HepG2 (cell line): ENCODE results near the gene FBXO4. TPM values are rescaled to one million over a fixed set of nuclear protein-coding genes. Genes with fewer than 3 reads are reported as not detected.

ENCODE experiments used
- ATAC-seq: fragments of 200-7000 bp; cut with Tn5 transposase; 3 replicates; pipeline ENCODE4 v1.9.1; 2020; ENCODE audit warnings: mild to moderate bottlenecking, moderate library complexity
- BruUV-seq: library from RNA; stranded (reverse); fragments of 400-500 nt; replicated peaks from 2 replicates; lab custom pipeline; 2021; lab: Mats Ljungman, UMichigan
- CTCF ChIA-PET: fragments of 300-600 bp; formaldehyde crosslinking; extraction: SDS; loops from one replicate; lab custom pipeline; 2021; ENCODE audit warnings: low total read pairs, inconsistent platforms, low intra/inter-chr PET ratio; lab: Yijun Ruan, JAX
- POLR2A ChIA-PET: fragments of 350-600 bp; sonication (Branson Sonifier 250); formaldehyde crosslinking; loops from one replicate; lab custom pipeline; 2020; ENCODE audit warnings: antibody characterized with exemption, inconsistent platforms; lab: Yijun Ruan, JAX
- DNase-seq: peaks from one replicate; pipeline ENCODE4 v3.0.0-alpha.2; 2015; ENCODE audit warnings: low spot score
- FAIRE-seq: peaks from 3 replicates; lab custom pipeline; 2011; peaks lifted over from hg19 to GRCh38; lab: Jason Lieb, UNC
- H2AFZ ChIP-seq: one replicate; pipeline ENCODE4 v1.6.1; 2011; ENCODE audit warnings: low read length, inconsistent platforms
- H3K27ac ChIP-seq: fragments of 300-600 bp; 3 replicates; pipeline ENCODE4 v1.8.0; 2011; ENCODE audit warnings: mixed run types, mild to moderate bottlenecking, mixed read lengths, low read length, inconsistent platforms; ENCODE audit not compliant: insufficient read depth; ENCODE audit errors: extremely low read length
- H3K27me3 ChIP-seq, 2 experiments: fragments of 200-600 bp in 1 of 2; 2 replicates in 1 of 2; 3 replicates in 1 of 2; pipeline versions ENCODE4 v1.6.0 to v1.8.0; 2011; ENCODE audit warnings: low read length in 2 of 2, mild to moderate bottlenecking in 2 of 2, moderate library complexity in 2 of 2, inconsistent platforms in 1 of 2; ENCODE audit not compliant: insufficient read depth in 2 of 2, control insufficient read depth in 1 of 2
- H3K36me3 ChIP-seq, 2 experiments: fragments of 200-600 bp in 1 of 2; replicated peaks in 1 of 2; 2 replicates in 1 of 2; 3 replicates in 1 of 2; pipeline versions ENCODE4 v1.5.1 to v1.8.0; 2011; ENCODE audit warnings: low read length in 2 of 2, inconsistent platforms in 1 of 2; ENCODE audit not compliant: insufficient read depth in 2 of 2, control insufficient read depth in 1 of 2
- H3K4me1 ChIP-seq: 2 replicates; pipeline ENCODE4 v1.5.1; 2012; ENCODE audit warnings: low read length, inconsistent platforms; ENCODE audit not compliant: insufficient read depth
- H3K4me2 ChIP-seq: 2 replicates; pipeline ENCODE4 v1.6.0; 2011; ENCODE audit warnings: low read depth, low read length, inconsistent platforms
- H3K4me3 ChIP-seq, 3 experiments: fragments of 200-600 bp in 1 of 3; sonication (generic), shearing (Covaris generic) in 1 of 3; replicated peaks in 1 of 3; 2 replicates each; pipeline ENCODE4 v1.5.1; 2011 to 2016; ENCODE audit warnings: low read length in 3 of 3, inconsistent platforms in 2 of 3, low read depth in 2 of 3, mild to moderate bottlenecking in 2 of 3, control low read depth in 1 of 3, mixed read lengths in 1 of 3; ENCODE audit not compliant: insufficient read depth in 1 of 3
- H3K79me2 ChIP-seq: one replicate; pipeline ENCODE4 v1.6.1; 2011; ENCODE audit warnings: low read length, inconsistent platforms; ENCODE audit not compliant: insufficient read depth
- H3K9ac ChIP-seq: 2 replicates; pipeline ENCODE4 v1.6.0; 2011; ENCODE audit warnings: mild to moderate bottlenecking, low read depth, low read length, inconsistent platforms; ENCODE audit not compliant: insufficient read depth
- H3K9me3 ChIP-seq: 2 replicates; pipeline ENCODE4 v1.5.1; 2012; ENCODE audit warnings: mild to moderate bottlenecking, low read length
- H4K20me1 ChIP-seq: 2 replicates; pipeline ENCODE4 v1.6.0; 2011; ENCODE audit warnings: inconsistent platforms, mild to moderate bottlenecking, low read length, moderate library complexity; ENCODE audit not compliant: insufficient read depth
- AGO2 ChIP-seq: fragments of 200-400 bp; formaldehyde crosslinking; optimal IDR thresholded peaks from 2 replicates; pipeline ENCODE3; 2017; ENCODE audit warnings: mild to moderate bottlenecking, low read depth, low read length, moderate library complexity
- ETV5 ChIP-seq: IDR thresholded peaks from 2 replicates; pipeline ENCODE4 v1.6.1; 2018; ENCODE audit warnings: missing biosample characterization, missing genetic modification reagents, inconsistent platforms, borderline replicate concordance
- NONO ChIP-seq, 2 experiments: fragments of 450-650 bp in 1 of 2; sonication (generic) in 1 of 2; formaldehyde crosslinking in 1 of 2; IDR thresholded peaks in 1 of 2; conservative IDR thresholded peaks in 1 of 2; 2 replicates each; pipeline versions ENCODE4 v1.6.1 to v1.8.0; 2017 to 2022; ENCODE audit warnings: mild to moderate bottlenecking in 1 of 2, missing genetic modification reagents in 1 of 2, moderate library complexity in 1 of 2
- NRL ChIP-seq: sonication (generic); formaldehyde crosslinking; IDR thresholded peaks from 2 replicates; pipeline ENCODE4 v1.5.0; 2020; ENCODE audit warnings: missing genetic modification reagents, mild to moderate bottlenecking, moderate library complexity, borderline replicate concordance
- ZMAT5 ChIP-seq: sonication (generic); formaldehyde crosslinking; IDR thresholded peaks from 2 replicates; pipeline ENCODE4 v1.5.0; 2020; ENCODE audit warnings: mild to moderate bottlenecking, low read depth, missing genetic modification reagents, borderline replicate concordance
- ZNF18 ChIP-seq: sonication (generic); formaldehyde crosslinking; IDR thresholded peaks from 2 replicates; pipeline ENCODE4 v1.8.0; 2022; ENCODE audit warnings: mild to moderate bottlenecking, missing genetic modification reagents; ENCODE audit not compliant: insufficient replicate concordance
- ZNF547 ChIP-seq: sonication (generic); formaldehyde crosslinking; IDR thresholded peaks from 2 replicates; pipeline ENCODE4 v1.5.1; 2020; ENCODE audit warnings: mild to moderate bottlenecking, missing genetic modification reagents
- WGBS: methylation state at CpG from one replicate; pipeline ENCODE4 v1.1.6; 2017; ENCODE audit warnings: low lambda C conversion rate; 5-methylcytosine and 5-hydroxymethylcytosine counted together
- in situ Hi-C: cut with HindIII; loops from 2 replicates; pipeline ENCODE4 v1.10.0; 2017; ENCODE audit warnings: low pct_unique_long_range_greater_than_20kb; ENCODE audit not compliant: extremely low pct_ligation_motif_present
- intact Hi-C: fragments of 100-400 bp; cut with micrococcal nuclease; formaldehyde crosslinking; loops from one replicate; pipeline ENCODE4 v1.10.0; 2022; ENCODE audit not compliant: unreplicated experiment
- polyA plus RNA-seq, 8 experiments: library from polyadenylated mRNA; depleted of rRNA in 3 of 8; stranded (reverse) in 7 of 8; unstranded in 1 of 8; fragments of >200 nt; fragmentation: Illumina TruSeq in 4 of 8; extraction: Trizol in 4 of 8; gene quantifications; 2 replicates each; pipeline versions ENCODE4 v1.2.1 to v1.2.3, GENCODE V29; 2011 to 2016; ENCODE audit warnings: low read depth in 4 of 8, missing spikeins in 1 of 8, mixed read lengths in 1 of 8; ENCODE audit not compliant: insufficient read depth in 1 of 8
- total RNA-seq, 5 experiments: library from RNA; depleted of rRNA; stranded (reverse); fragments of >200 nt; fragmentation: Illumina TruSeq; extraction: Trizol; gene quantifications; 2 replicates each; pipeline ENCODE4 v1.2.3, GENCODE V29; 2016; ENCODE audit warnings: low read depth in 1 of 5
- TF ChIP-seq, protein P1 (sequence below), 2 experiments: sonication (generic) in 1 of 2; formaldehyde crosslinking in 1 of 2; IDR thresholded peaks; 2 replicates each; pipeline versions ENCODE4 v1.4.0 to v1.6.1; 2018 to 2020; ENCODE audit warnings: missing genetic modification reagents in 2 of 2, borderline replicate concordance in 1 of 2, low read depth in 1 of 2, mild to moderate bottlenecking in 1 of 2, missing biosample characterization in 1 of 2
- TF ChIP-seq, protein P2 (sequence below): sonication (generic); formaldehyde crosslinking; IDR thresholded peaks from 2 replicates; pipeline ENCODE4 v1.5.1; 2020; ENCODE audit warnings: mild to moderate bottlenecking, missing genetic modification reagents, moderate library complexity
- TF ChIP-seq, protein P3 (sequence below): sonication (generic); formaldehyde crosslinking; conservative IDR thresholded peaks from 2 replicates; pipeline ENCODE4 v1.5.0; 2020; ENCODE audit warnings: missing genetic modification reagents

The FBXO4 gene
- total and polyA plus RNA-seq, 2 of the 13 experiments (the other 11 are each of a cell fraction or from before 2014, with no cell fraction given) = 5.2 to 16.4 TPM

DNA sequence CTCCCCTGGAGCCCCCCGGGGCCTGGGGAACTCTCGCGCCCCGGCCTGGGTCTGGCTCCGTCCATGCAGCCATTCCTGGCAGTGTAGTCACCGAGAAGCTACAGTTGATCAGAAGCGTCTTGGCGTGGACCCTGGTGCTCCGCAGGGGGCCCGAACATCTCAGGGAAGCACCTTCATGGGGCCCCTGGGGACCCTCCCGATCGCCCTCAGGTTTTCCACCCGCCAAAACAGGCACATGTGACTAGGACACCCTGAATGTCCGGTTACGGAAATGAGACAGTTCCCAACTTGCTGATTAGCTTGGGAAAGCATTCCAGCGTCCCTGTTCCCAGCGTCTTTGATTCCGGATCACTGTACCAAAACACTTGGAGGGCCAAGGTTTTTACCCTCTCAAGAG, 472 bp downstream of the FBXO4 start:
- Histone ChIP-seq H3K79me2 (peaks cover 2% of the 10 kb centered on the region), H3K9me3 (no peaks in the 10 kb centered on the region), H3K9ac (peak overlapping the region; percentile 91), H3K36me3 (peaks cover 0 to 12% of the 10 kb centered on the region in 2 experiments; a peak in 1 of 5 replicates), H3K27me3 (no peaks in the 10 kb centered on the region; a peak in 1 of 5 replicates), H4K20me1 (no peaks in the 10 kb centered on the region), H3K4me3 (peak overlapping the region; percentile 67 to 91 (median 82)), H3K27ac (peak overlapping the region; percentile 79), H3K4me1 (peaks cover 51% of the 10 kb centered on the region), H3K4me2 (peak overlapping the region; percentile 91), H2AFZ (peak overlapping the region; percentile 24)
- FAIRE-seq (no peak), ATAC-seq (peak; percentile 41), DNase-seq (peak; percentile 39)
- in situ Hi-C loops = no loop called here
- WGBS = 0% methylated on average over 3 of the region's 18 CpGs
- no TSS peak for BruUV-seq
- CTCF ChIA-PET = interaction anchor here (1.2 kb wide), 1 partner anchor 69 kb away, joined by 3 read pairs; no protein-coding TSS in a partner anchor
- intact Hi-C loops = loop anchor here (1.0 to 5.0 kb wide), 3 partner anchors 21 to 131 kb away; partner anchors contain the start of gene RIMOC1
- POLR2A ChIA-PET = interaction anchor here (0.6 to 1.7 kb wide), 4 partner anchors 12 to 1090 kb away, joined by 3 to 81 read pairs (median 3); partner anchors contain the start of genes RIMOC1, RPL37 and SELENOP
- TF ChIP-seq, protein P1, sequence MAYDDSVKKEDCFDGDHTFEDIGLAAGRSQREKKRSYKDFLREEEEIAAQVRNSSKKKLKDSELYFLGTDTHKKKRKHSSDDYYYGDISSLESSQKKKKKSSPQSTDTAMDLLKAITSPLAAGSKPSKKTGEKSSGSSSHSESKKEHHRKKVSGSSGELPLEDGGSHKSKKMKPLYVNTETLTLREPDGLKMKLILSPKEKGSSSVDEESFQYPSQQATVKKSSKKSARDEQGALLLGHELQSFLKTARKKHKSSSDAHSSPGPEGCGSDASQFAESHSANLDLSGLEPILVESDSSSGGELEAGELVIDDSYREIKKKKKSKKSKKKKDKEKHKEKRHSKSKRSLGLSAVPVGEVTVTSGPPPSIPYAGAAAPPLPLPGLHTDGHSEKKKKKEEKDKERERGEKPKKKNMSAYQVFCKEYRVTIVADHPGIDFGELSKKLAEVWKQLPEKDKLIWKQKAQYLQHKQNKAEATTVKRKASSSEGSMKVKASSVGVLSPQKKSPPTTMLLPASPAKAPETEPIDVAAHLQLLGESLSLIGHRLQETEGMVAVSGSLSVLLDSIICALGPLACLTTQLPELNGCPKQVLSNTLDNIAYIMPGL (CRISPR knock-in tag; IDR thresholded peaks at IDR 0.05; ENCODE audit: borderline replicate concordance in 1 of 2, low read depth in 1 of 2) = 0 out of 4 replicates have a peak, but pooled peaks of 1 of the 2 experiments have one; percentile 40
- TF ChIP-seq NONO (IDR thresholded peaks at IDR 0.05) (no peak), NONO (CRISPR knock-in tag; conservative IDR thresholded peaks at IDR 0.05) (no peak), ZMAT5 (CRISPR knock-in tag) (no peak), ETV5 (0 out of 2 replicates have a peak, but pooled peaks have one; percentile 8), ZNF547 (CRISPR knock-in tag) (no peak), ZNF18 (no peak), NRL (CRISPR knock-in tag) (no peak), AGO2 (peak; percentile 61)
- TF ChIP-seq, protein P2, sequence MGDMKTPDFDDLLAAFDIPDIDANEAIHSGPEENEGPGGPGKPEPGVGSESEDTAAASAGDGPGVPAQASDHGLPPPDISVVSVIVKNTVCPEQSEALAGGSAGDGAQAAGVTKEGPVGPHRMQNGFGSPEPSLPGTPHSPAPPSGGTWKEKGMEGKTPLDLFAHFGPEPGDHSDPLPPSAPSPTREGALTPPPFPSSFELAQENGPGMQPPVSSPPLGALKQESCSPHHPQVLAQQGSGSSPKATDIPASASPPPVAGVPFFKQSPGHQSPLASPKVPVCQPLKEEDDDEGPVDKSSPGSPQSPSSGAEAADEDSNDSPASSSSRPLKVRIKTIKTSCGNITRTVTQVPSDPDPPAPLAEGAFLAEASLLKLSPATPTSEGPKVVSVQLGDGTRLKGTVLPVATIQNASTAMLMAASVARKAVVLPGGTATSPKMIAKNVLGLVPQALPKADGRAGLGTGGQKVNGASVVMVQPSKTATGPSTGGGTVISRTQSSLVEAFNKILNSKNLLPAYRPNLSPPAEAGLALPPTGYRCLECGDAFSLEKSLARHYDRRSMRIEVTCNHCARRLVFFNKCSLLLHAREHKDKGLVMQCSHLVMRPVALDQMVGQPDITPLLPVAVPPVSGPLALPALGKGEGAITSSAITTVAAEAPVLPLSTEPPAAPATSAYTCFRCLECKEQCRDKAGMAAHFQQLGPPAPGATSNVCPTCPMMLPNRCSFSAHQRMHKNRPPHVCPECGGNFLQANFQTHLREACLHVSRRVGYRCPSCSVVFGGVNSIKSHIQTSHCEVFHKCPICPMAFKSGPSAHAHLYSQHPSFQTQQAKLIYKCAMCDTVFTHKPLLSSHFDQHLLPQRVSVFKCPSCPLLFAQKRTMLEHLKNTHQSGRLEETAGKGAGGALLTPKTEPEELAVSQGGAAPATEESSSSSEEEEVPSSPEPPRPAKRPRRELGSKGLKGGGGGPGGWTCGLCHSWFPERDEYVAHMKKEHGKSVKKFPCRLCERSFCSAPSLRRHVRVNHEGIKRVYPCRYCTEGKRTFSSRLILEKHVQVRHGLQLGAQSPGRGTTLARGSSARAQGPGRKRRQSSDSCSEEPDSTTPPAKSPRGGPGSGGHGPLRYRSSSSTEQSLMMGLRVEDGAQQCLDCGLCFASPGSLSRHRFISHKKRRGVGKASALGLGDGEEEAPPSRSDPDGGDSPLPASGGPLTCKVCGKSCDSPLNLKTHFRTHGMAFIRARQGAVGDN (CRISPR knock-in tag) = peak; percentile 39; the same call in 1 of the 2 replicates
- TF ChIP-seq, protein P3, sequence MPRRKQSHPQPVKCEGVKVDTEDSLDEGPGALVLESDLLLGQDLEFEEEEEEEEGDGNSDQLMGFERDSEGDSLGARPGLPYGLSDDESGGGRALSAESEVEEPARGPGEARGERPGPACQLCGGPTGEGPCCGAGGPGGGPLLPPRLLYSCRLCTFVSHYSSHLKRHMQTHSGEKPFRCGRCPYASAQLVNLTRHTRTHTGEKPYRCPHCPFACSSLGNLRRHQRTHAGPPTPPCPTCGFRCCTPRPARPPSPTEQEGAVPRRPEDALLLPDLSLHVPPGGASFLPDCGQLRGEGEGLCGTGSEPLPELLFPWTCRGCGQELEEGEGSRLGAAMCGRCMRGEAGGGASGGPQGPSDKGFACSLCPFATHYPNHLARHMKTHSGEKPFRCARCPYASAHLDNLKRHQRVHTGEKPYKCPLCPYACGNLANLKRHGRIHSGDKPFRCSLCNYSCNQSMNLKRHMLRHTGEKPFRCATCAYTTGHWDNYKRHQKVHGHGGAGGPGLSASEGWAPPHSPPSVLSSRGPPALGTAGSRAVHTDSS = no peak
